ENCODE results near the gene GRN. TPM values are rescaled to one million over a fixed set of nuclear protein-coding genes. Genes with fewer than 3 reads are reported as not detected.

The GRN gene
- total and polyA plus RNA-seq, 7 donors = 30.8 to 61.0 (median 44.4) TPM

DNA sequence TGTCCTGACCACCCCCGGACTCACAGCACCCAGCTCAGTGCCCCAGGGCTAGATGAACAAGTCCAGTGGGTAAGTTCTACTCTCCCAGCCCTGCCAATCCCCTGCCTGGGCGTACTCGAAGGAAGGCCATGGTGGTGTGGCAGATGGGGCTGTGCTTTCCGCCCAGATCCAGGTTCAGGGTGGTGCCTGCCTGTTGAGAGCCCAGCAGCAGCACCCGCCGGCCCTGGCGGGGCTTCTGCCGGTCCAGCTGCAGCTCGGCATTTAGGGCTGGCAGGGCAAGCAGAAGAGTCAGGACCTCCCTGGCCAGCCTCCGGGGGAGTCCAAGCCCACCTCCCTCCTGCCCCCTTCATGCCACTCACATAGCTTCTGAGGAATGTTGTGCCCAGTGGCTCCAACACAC lies 34.8 kb downstream of the GRN start:
- TF ChIP-seq, protein P1, sequence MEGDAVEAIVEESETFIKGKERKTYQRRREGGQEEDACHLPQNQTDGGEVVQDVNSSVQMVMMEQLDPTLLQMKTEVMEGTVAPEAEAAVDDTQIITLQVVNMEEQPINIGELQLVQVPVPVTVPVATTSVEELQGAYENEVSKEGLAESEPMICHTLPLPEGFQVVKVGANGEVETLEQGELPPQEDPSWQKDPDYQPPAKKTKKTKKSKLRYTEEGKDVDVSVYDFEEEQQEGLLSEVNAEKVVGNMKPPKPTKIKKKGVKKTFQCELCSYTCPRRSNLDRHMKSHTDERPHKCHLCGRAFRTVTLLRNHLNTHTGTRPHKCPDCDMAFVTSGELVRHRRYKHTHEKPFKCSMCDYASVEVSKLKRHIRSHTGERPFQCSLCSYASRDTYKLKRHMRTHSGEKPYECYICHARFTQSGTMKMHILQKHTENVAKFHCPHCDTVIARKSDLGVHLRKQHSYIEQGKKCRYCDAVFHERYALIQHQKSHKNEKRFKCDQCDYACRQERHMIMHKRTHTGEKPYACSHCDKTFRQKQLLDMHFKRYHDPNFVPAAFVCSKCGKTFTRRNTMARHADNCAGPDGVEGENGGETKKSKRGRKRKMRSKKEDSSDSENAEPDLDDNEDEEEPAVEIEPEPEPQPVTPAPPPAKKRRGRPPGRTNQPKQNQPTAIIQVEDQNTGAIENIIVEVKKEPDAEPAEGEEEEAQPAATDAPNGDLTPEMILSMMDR (IDR thresholded peaks at IDR 0.05) = no peak
- DNase-seq (no peak), ATAC-seq (no peak)
- WGBS, 3 donors = 84 to 86% (median 85%) methylated on average over 10 of the region's 10 CpGs
- Histone ChIP-seq H3K9me3 (no peaks in the 10 kb centered on the region), H3K4me3 (no peak overlapping the region), H3K27ac (no peak overlapping the region), H3K27me3 (ENCODE audit: insufficient read depth in 3 of 3, low read length in 2 of 3) (peaks cover 0 to 31% (median 19%) of the 10 kb centered on the region in 3 donors), H3K36me3 (ENCODE audit: insufficient read depth in 1 of 2, low read depth in 1 of 2) (no peaks in the 10 kb centered on the region), H3K4me1 (no peaks in the 10 kb centered on the region)
- intact Hi-C loops (cut with DNase I) = no loop called here

DNA sequence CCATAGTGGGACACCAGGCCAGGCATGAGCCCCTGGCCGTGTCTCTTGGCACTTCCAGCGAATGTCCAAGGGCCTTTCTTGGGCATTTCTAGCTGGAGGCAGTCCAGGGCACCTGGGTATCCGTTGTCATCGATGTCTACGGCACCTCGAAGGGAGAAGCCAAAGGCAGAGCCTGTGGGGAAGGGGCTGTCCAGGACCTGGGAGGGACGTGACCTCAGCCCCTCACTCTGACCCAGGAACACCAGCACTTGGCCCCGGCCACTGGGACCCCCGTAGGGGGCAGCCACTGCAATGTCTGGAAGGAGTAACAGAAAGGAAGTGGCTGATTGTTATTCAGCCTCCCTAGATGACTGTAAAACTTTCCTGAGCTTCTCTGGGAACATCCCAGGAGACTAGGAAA lies 35.7 kb downstream of the GRN start:
- Histone ChIP-seq H3K27me3 (ENCODE audit: insufficient read depth in 3 of 3, low read length in 2 of 3) (peaks cover 0 to 30% (median 23%) of the 10 kb centered on the region in 3 donors), H3K27ac (no peak overlapping the region), H3K4me1 (peaks cover 4% of the 10 kb centered on the region), H3K36me3 (ENCODE audit: insufficient read depth in 1 of 2, low read depth in 1 of 2) (no peaks in the 10 kb centered on the region), H3K9me3 (no peaks in the 10 kb centered on the region), H3K4me3 (no peak overlapping the region)
- no peak for DNase-seq
- TF ChIP-seq, protein P1 (IDR thresholded peaks at IDR 0.05) = no peak
- 53 to 59% (median 55%) methylated on average over 9 of the region's 9 CpGs for WGBS, 3 donors
- ATAC-seq = no peak
- intact Hi-C loops (cut with DNase I) = no loop called here

DNA sequence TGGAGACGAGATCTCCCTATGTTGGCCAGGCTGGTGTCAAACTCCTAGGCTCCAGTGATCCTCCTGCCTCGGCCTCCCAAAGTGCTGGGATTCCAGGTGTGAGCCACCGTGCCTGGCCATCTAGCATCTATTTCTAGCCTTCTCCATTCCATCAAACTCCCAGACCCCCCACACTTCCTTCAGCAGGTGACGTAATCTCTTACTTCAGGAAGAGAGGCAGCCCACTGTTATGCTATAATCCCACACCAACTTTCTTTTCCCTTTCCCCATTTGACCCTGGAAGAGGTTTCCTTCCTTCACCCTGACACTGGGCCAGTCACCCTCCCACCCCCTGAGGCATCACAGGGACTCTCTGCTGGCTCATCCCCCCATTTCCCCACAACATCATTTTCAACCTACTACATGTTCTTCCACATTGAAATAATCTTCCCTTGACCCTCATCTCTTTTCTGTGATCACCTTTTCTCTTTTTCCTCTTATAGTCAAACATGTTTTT lies 36.8 kb downstream of the GRN start:
- no peak overlapping the region for H3K27ac ChIP-seq
- peaks cover 0 to 36% (median 19%) of the 10 kb centered on the region in 3 donors for H3K27me3 ChIP-seq (ENCODE audit: insufficient read depth in 3 of 3, low read length in 2 of 3)
- no peaks in the 10 kb centered on the region for H3K9me3 ChIP-seq
- intact Hi-C loops (cut with DNase I) = no loop called here
- DNase-seq = no peak
- peaks cover 7% of the 10 kb centered on the region for H3K4me1 ChIP-seq
- WGBS, 3 donors = 74 to 83% (median 80%) methylated on average over 4 of the region's 4 CpGs
- no peak for ATAC-seq
- no peaks in the 10 kb centered on the region for H3K36me3 ChIP-seq (ENCODE audit: insufficient read depth in 1 of 2, low read depth in 1 of 2)
- no peak overlapping the region for H3K4me3 ChIP-seq
- TF ChIP-seq, protein P1 (IDR thresholded peaks at IDR 0.05) = no peak

DNA sequence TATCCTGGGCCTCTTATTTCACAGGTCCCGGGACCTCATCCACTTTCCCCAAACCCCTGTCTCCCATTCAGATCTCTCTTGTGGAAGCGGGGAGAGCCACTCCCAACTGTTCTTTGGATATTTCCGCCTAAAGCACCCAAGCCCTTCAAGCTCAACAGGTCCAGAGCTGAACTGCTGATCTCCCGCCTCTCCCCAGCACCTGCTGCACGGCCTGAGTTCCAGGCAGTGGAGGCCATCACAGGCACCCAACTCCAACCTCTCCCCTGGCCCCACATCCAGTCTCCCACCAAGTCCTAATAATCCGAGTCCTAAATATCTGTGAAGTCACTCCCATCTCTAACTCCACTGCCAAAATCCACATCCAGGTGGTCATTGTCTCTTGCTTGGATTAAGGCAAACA lies 37.8 kb downstream of the GRN start:
- WGBS, 3 donors = 72 to 78% (median 75%) methylated on average over 6 of the region's 6 CpGs
- ATAC-seq (no peak), DNase-seq (no peak)
- intact Hi-C loops (cut with DNase I) = no loop called here
- Histone ChIP-seq H3K36me3 (ENCODE audit: insufficient read depth in 1 of 2, low read depth in 1 of 2) (no peaks in the 10 kb centered on the region), H3K4me1 (peaks cover 7% of the 10 kb centered on the region), H3K27ac (no peak overlapping the region), H3K4me3 (no peak overlapping the region), H3K27me3 (ENCODE audit: insufficient read depth in 3 of 3, low read length in 2 of 3) (peaks cover 0 to 36% (median 18%) of the 10 kb centered on the region in 3 donors), H3K9me3 (no peaks in the 10 kb centered on the region)
- TF ChIP-seq, protein P1 (IDR thresholded peaks at IDR 0.05) = no peak

DNA sequence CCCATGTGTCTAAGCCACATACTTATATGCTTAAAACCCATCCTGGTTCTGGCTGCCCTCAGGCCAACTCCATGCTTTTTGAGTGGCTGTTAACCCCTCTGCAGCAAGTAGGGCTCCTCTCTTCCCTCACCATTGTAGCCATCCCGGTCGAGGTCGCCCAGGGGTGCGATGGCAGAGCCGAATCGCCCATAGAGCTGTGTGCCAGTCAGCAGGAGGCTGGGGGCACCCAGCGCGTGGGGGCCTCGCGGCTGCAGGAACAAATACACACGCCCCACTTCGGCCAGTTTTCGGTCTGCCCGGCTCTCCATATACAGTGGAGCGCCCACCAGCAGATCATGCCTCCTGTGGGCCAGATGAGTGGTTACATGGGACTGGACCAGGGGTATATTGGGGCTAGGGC lies 38.3 kb downstream of the GRN start:
- intact Hi-C loops (cut with DNase I) = no loop called here

More for the DNA sequence above, 38.3 kb downstream of the GRN start:
- ATAC-seq = no peak
- TF ChIP-seq, protein P1 (IDR thresholded peaks at IDR 0.05) = no peak
- peaks cover 7% of the 10 kb centered on the region for H3K4me1 ChIP-seq
- no peak overlapping the region for H3K4me3 ChIP-seq
- no peaks in the 10 kb centered on the region for H3K36me3 ChIP-seq (ENCODE audit: insufficient read depth in 1 of 2, low read depth in 1 of 2)
- no peaks in the 10 kb centered on the region for H3K9me3 ChIP-seq
- no peak for DNase-seq
- H3K27me3 ChIP-seq (ENCODE audit: insufficient read depth in 3 of 3, low read length in 2 of 3) = peaks cover 0 to 36% (median 15%) of the 10 kb centered on the region in 3 donors
- WGBS, 3 donors = 89 to 92% (median 92%) methylated on average over 15 of the region's 15 CpGs
- H3K27ac ChIP-seq = no peak overlapping the region

Measured in psoas muscle (tissue), 8 donors.